ENCODE data around the gene SYNGR3. TPM values are rescaled to one million over a fixed set of nuclear protein-coding genes. Genes with fewer than 3 reads are reported as not detected.
A peak's percentile ranks its signal among the peaks of the same experiment; 100 is the strongest.

SYNGR3 gene
- total RNA-seq, 2 experiments from 2014 or later: 4.8 to 5.9 TPM

GRCh38 chr16:2013527-2013926, 23.8 kb downstream of the SYNGR3 start:
- peaks cover 9% of the 10 kb centered on the region for H3K36me3 Mint-ChIP-seq (ENCODE audit: low read depth)
- POLR2A ChIA-PET: no interaction called here
- CTCF ChIA-PET: interaction anchor here (1.2 kb wide), 1 partner anchor 9 kb away, joined by 3 read pairs; no protein-coding TSS in a partner anchor
- H3K4me1 Mint-ChIP-seq: peaks cover 6% of the 10 kb centered on the region
- peaks cover 3% of the 10 kb centered on the region for H3K27me3 Mint-ChIP-seq
- no peak overlapping the region for H3K4me3 Mint-ChIP-seq
- no peak for ATAC-seq
- intact Hi-C loops (cut with DNase I, micrococcal nuclease): no loop called here
- no peaks in the 10 kb centered on the region for H3K9me3 Mint-ChIP-seq (ENCODE audit: low read depth)
- no peak overlapping the region for H3K27ac Mint-ChIP-seq
- no peak for DNase-seq

- POLR2A ChIA-PET: no interaction called here
- no peak overlapping the region for H3K27ac Mint-ChIP-seq
- H3K9me3 Mint-ChIP-seq (ENCODE audit: low read depth): no peaks in the 10 kb centered on the region
- CTCF ChIA-PET: interaction anchor here (0.6 to 1.5 kb wide), 5 partner anchors 9 to 1848 kb away, joined by 3 to 5 read pairs (median 3); no protein-coding TSS in a partner anchor
- ATAC-seq: no peak
- no peak overlapping the region for H3K4me3 Mint-ChIP-seq
- intact Hi-C loops (cut with DNase I, micrococcal nuclease): no loop called here
- peaks cover 10% of the 10 kb centered on the region for H3K27me3 Mint-ChIP-seq
- DNase-seq: no peak
- H3K4me1 Mint-ChIP-seq: peaks cover under 1% of the 10 kb centered on the region
- peaks cover under 1% of the 10 kb centered on the region for H3K36me3 Mint-ChIP-seq (ENCODE audit: low read depth)
Measured at GRCh38 chr16:2015117-2015946, 25.6 kb downstream of the SYNGR3 start.

GRCh38 chr16:2015947-2016208, 26.1 kb downstream of the SYNGR3 start:
- ChIA-PET POLR2A (interaction anchor here (1.2 kb wide), 1 partner anchor 139 kb away, joined by 4 read pairs; the partner anchor contains the start of gene TRAF7), CTCF (interaction anchor here (1.3 to 1.7 kb wide), 3 partner anchors 12 to 125 kb away, joined by 5 to 8 read pairs (median 6); no protein-coding TSS in a partner anchor)
- no peak for ATAC-seq
- no peak overlapping the region for H3K4me3 Mint-ChIP-seq
- H3K4me1 Mint-ChIP-seq: peaks cover 4% of the 10 kb centered on the region
- intact Hi-C loops (cut with DNase I, micrococcal nuclease): no loop called here
- no peaks in the 10 kb centered on the region for H3K9me3 Mint-ChIP-seq (ENCODE audit: low read depth)
- no peak overlapping the region for H3K27ac Mint-ChIP-seq
- H3K36me3 Mint-ChIP-seq (ENCODE audit: low read depth): no peaks in the 10 kb centered on the region
- H3K27me3 Mint-ChIP-seq: peaks cover 12% of the 10 kb centered on the region
- DNase-seq: no peak

GRCh38 chr16:2016407-2016922, 26.7 kb downstream of the SYNGR3 start:
- Mint-ChIP-seq H3K9me3 (ENCODE audit: low read depth) (no peaks in the 10 kb centered on the region), H3K36me3 (ENCODE audit: low read depth) (no peaks in the 10 kb centered on the region)

GRCh38 chr16:2019518-2019920, 29.7 kb downstream of the SYNGR3 start, which contains the start of gene NPW:
TSS of gene NPW (plus strand) at chr16:2019785.
- intact Hi-C loops (cut with DNase I, micrococcal nuclease): no loop called here
- Mint-ChIP-seq H3K27ac (no peak within 1 kb of the TSS), H3K4me3 (no peak within 1 kb of the TSS), H3K27me3 (peaks cover 22% of the 10 kb centered on the region), H3K4me1 (peaks cover 15% of the 10 kb centered on the region), H3K36me3 (ENCODE audit: low read depth) (no peaks in the 10 kb centered on the region), H3K9me3 (ENCODE audit: low read depth) (no peaks in the 10 kb centered on the region)
- DNase-seq (peak; percentile 58), ATAC-seq (no peak)
- ChIA-PET CTCF (interaction anchor here (0.5 to 1.5 kb wide), 2 partner anchors 38 to 121 kb away, joined by 3 to 7 read pairs; partner anchors contain the start of gene NOXO1), POLR2A (interaction anchor here (1.2 kb wide), 1 partner anchor 136 kb away, joined by 4 read pairs; the partner anchor contains the start of gene TRAF7)

More at GRCh38 chr16:2016407-2016922, 26.7 kb downstream of the SYNGR3 start:
- ChIA-PET CTCF (interaction anchor here (1.3 to 1.7 kb wide), 3 partner anchors 13 to 125 kb away, joined by 5 to 8 read pairs (median 6); no protein-coding TSS in a partner anchor), POLR2A (interaction anchor here (1.2 kb wide), 1 partner anchor 139 kb away, joined by 4 read pairs; the partner anchor contains the start of gene TRAF7)
- Mint-ChIP-seq H3K4me1 (peaks cover 5% of the 10 kb centered on the region), H3K27ac (no peak overlapping the region), H3K4me3 (no peak overlapping the region), H3K27me3 (peaks cover 14% of the 10 kb centered on the region)
- intact Hi-C loops (cut with DNase I, micrococcal nuclease): no loop called here
- ATAC-seq (peak; percentile 42), DNase-seq (peak; percentile 48)

- Mint-ChIP-seq H3K9me3 (ENCODE audit: low read depth) (no peaks in the 10 kb centered on the region), H3K27me3 (peaks cover 22% of the 10 kb centered on the region), H3K4me1 (peaks cover 15% of the 10 kb centered on the region), H3K4me3 (no peak overlapping the region), H3K36me3 (ENCODE audit: low read depth) (no peaks in the 10 kb centered on the region), H3K27ac (no peak overlapping the region)
- intact Hi-C loops (cut with DNase I, micrococcal nuclease): loop anchor here (5.0 to 10.0 kb wide), 2 partner anchors 42 to 465 kb away; no protein-coding TSS in a partner anchor
- CTCF ChIA-PET: interaction anchor here (0.5 to 3.4 kb wide), 4 partner anchors 16 to 120 kb away, joined by 3 to 42 read pairs (median 3); partner anchors contain the start of gene NOXO1
- ATAC-seq: no peak
- POLR2A ChIA-PET: interaction anchor here (1.2 kb wide), 1 partner anchor 135 kb away, joined by 4 read pairs; the partner anchor contains the start of gene TRAF7
- DNase-seq: peak; percentile 41
Measured at GRCh38 chr16:2019921-2020831, 30.4 kb downstream of the SYNGR3 start.

- CTCF ChIA-PET: interaction anchor here (0.6 to 3.4 kb wide), 13 partner anchors 9 to 408 kb away, joined by 3 to 42 read pairs (median 3); partner anchors contain the start of genes HS3ST6, NTHL1, TRAF7 and TSC2
Measured at GRCh38 chr16:2022723-2023091, 32.9 kb downstream of the SYNGR3 start.

GRCh38 chr16:2023092-2024031, 33.6 kb downstream of the SYNGR3 start:
- Mint-ChIP-seq H3K4me1 (peaks cover 15% of the 10 kb centered on the region), H3K27me3 (peaks cover 27% of the 10 kb centered on the region), H3K27ac (no peak overlapping the region), H3K36me3 (ENCODE audit: low read depth) (no peaks in the 10 kb centered on the region), H3K4me3 (peak overlapping the region; percentile 46), H3K9me3 (ENCODE audit: low read depth) (no peaks in the 10 kb centered on the region)
- intact Hi-C loops (cut with DNase I, micrococcal nuclease): loop anchor here (1.0 to 10.0 kb wide), 14 partner anchors 13 to 478 kb away; partner anchors contain the start of genes CCNF (in 1 of the 2), ECI1 (in 1 of the 2), NTHL1 (in 1 of the 2) and RNPS1 (in 1 of the 2)
- ChIA-PET CTCF (interaction anchor here (0.6 to 3.4 kb wide), 11 partner anchors 9 to 132 kb away, joined by 3 to 42 read pairs (median 4); partner anchors contain the start of genes HS3ST6, NTHL1, PKD1 and TRAF7), POLR2A (interaction anchor here (1.1 to 1.6 kb wide), 2 partner anchors 132 kb away, joined by 4 to 5 read pairs; partner anchors contain the start of gene TRAF7)
- ATAC-seq (peak; percentile 86), DNase-seq (peak; percentile 97)

More at GRCh38 chr16:2022723-2023091, 32.9 kb downstream of the SYNGR3 start:
- POLR2A ChIA-PET: interaction anchor here (0.6 to 1.6 kb wide), 2 partner anchors 27 to 133 kb away, joined by 3 to 5 read pairs; partner anchors contain the start of gene TRAF7
- Mint-ChIP-seq H3K4me3 (peak overlapping the region; percentile 46), H3K9me3 (ENCODE audit: low read depth) (no peaks in the 10 kb centered on the region), H3K27ac (no peak overlapping the region), H3K4me1 (peaks cover 15% of the 10 kb centered on the region), H3K27me3 (peaks cover 29% of the 10 kb centered on the region), H3K36me3 (ENCODE audit: low read depth) (no peaks in the 10 kb centered on the region)
- DNase-seq: no peak
- peak; percentile 35 for ATAC-seq
- intact Hi-C loops (cut with DNase I, micrococcal nuclease): loop anchor here (1.0 to 10.0 kb wide), 14 partner anchors 12 to 479 kb away; partner anchors contain the start of genes CCNF (in 1 of the 2), ECI1 (in 1 of the 2), NTHL1 (in 1 of the 2) and RNPS1 (in 1 of the 2)

- ATAC-seq (no peak), DNase-seq (no peak)
- CTCF ChIA-PET: interaction anchor here (1.2 to 1.5 kb wide), 2 partner anchors 9 to 112 kb away, joined by 4 read pairs; partner anchors contain the start of gene PKD1
- no peaks in the 10 kb centered on the region for H3K9me3 Mint-ChIP-seq (ENCODE audit: low read depth)
- intact Hi-C loops (cut with DNase I, micrococcal nuclease): loop anchor here (5.0 to 10.0 kb wide), 2 partner anchors 38 to 461 kb away; no protein-coding TSS in a partner anchor
- H3K36me3 Mint-ChIP-seq (ENCODE audit: low read depth): no peaks in the 10 kb centered on the region
- peaks cover 15% of the 10 kb centered on the region for H3K4me1 Mint-ChIP-seq
- POLR2A ChIA-PET: interaction anchor here (1.1 kb wide), 1 partner anchor 131 kb away, joined by 4 read pairs; the partner anchor contains the start of gene TRAF7
- no peak overlapping the region for H3K4me3 Mint-ChIP-seq
- peaks cover 23% of the 10 kb centered on the region for H3K27me3 Mint-ChIP-seq
- H3K27ac Mint-ChIP-seq: peak overlapping the region; percentile 60
Measured at GRCh38 chr16:2024032-2024420, 34.3 kb downstream of the SYNGR3 start.

All from activated CD4-positive, alpha-beta T cell treated with anti-CD3 and anti-CD28 coated beads for 36 hours (primary cell).